ENCODE data around the gene SERINC3.
"Not testable (repeated sequence)": the region's sequence is repeated elsewhere in the genome, so short reads cannot be mapped to it uniquely, and the experiment has no call there.

Gene SERINC3

GRCh38 chr20:44475694-44476560, 45.9 kb downstream of the SERINC3 start, which contains the start of gene TTPAL:
Gene TTPAL, plus strand, starts transcription at chr20:44475874. Its CDS starts 4,126 bp downstream, at chr20:44480000.
- TF ChIP-seq SPI1 (IDR thresholded peaks at IDR 0.05; ENCODE audit: borderline replicate concordance, low read depth) (no peak), GABPA (IDR thresholded peaks at IDR 0.05; ENCODE audit: low read depth) (peak; percentile 75), POLR2AphosphoS5 (IDR thresholded peaks at IDR 0.05; ENCODE audit: low read depth) (peak; percentile 96)
- DNase-seq (ENCODE audit: low read depth in 1 of 2, low spot score in 1 of 2), result peak; percentile 75 to 84

GRCh38 chr20:44475372-44475693, 46.5 kb downstream of the SERINC3 start:
- TF ChIP-seq GABPA (IDR thresholded peaks at IDR 0.05; ENCODE audit: low read depth) (no peak), POLR2AphosphoS5 (IDR thresholded peaks at IDR 0.05; ENCODE audit: low read depth) (no peak), SPI1 (IDR thresholded peaks at IDR 0.05; ENCODE audit: borderline replicate concordance, low read depth) (no peak)
- TF ChIP-seq, protein P1, sequence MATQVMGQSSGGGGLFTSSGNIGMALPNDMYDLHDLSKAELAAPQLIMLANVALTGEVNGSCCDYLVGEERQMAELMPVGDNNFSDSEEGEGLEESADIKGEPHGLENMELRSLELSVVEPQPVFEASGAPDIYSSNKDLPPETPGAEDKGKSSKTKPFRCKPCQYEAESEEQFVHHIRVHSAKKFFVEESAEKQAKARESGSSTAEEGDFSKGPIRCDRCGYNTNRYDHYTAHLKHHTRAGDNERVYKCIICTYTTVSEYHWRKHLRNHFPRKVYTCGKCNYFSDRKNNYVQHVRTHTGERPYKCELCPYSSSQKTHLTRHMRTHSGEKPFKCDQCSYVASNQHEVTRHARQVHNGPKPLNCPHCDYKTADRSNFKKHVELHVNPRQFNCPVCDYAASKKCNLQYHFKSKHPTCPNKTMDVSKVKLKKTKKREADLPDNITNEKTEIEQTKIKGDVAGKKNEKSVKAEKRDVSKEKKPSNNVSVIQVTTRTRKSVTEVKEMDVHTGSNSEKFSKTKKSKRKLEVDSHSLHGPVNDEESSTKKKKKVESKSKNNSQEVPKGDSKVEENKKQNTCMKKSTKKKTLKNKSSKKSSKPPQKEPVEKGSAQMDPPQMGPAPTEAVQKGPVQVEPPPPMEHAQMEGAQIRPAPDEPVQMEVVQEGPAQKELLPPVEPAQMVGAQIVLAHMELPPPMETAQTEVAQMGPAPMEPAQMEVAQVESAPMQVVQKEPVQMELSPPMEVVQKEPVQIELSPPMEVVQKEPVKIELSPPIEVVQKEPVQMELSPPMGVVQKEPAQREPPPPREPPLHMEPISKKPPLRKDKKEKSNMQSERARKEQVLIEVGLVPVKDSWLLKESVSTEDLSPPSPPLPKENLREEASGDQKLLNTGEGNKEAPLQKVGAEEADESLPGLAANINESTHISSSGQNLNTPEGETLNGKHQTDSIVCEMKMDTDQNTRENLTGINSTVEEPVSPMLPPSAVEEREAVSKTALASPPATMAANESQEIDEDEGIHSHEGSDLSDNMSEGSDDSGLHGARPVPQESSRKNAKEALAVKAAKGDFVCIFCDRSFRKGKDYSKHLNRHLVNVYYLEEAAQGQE (IDR thresholded peaks at IDR 0.05; ENCODE audit: insufficient replicate concordance, low read depth), result no peak
- TF ChIP-seq, protein P2, sequence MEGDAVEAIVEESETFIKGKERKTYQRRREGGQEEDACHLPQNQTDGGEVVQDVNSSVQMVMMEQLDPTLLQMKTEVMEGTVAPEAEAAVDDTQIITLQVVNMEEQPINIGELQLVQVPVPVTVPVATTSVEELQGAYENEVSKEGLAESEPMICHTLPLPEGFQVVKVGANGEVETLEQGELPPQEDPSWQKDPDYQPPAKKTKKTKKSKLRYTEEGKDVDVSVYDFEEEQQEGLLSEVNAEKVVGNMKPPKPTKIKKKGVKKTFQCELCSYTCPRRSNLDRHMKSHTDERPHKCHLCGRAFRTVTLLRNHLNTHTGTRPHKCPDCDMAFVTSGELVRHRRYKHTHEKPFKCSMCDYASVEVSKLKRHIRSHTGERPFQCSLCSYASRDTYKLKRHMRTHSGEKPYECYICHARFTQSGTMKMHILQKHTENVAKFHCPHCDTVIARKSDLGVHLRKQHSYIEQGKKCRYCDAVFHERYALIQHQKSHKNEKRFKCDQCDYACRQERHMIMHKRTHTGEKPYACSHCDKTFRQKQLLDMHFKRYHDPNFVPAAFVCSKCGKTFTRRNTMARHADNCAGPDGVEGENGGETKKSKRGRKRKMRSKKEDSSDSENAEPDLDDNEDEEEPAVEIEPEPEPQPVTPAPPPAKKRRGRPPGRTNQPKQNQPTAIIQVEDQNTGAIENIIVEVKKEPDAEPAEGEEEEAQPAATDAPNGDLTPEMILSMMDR (IDR thresholded peaks at IDR 0.05; ENCODE audit: insufficient read depth, low read length), result no peak
- peak overlapping the region; percentile 78 for H3K27ac ChIP-seq (replicated peaks)
- DNase-seq (ENCODE audit: low read depth in 1 of 2, low spot score in 1 of 2), result no peak
- peak overlapping the region; percentile 82 for H3K4me3 ChIP-seq (replicated peaks; ENCODE audit: insufficient read depth, low read length)
- no peaks in the 10 kb centered on the region for H3K27me3 ChIP-seq (ENCODE audit: insufficient read depth, poor library complexity, severe bottlenecking)

More at GRCh38 chr20:44475694-44476560, 45.9 kb downstream of the SERINC3 start, which contains the start of gene TTPAL:
- Histone ChIP-seq H3K27ac (replicated peaks) (peak within 1 kb of the TSS; percentile 78), H3K4me3 (replicated peaks; ENCODE audit: insufficient read depth, low read length) (peak within 1 kb of the TSS; percentile 82), H3K27me3 (ENCODE audit: insufficient read depth, poor library complexity, severe bottlenecking) (no peaks in the 10 kb centered on the region)

DNA sequence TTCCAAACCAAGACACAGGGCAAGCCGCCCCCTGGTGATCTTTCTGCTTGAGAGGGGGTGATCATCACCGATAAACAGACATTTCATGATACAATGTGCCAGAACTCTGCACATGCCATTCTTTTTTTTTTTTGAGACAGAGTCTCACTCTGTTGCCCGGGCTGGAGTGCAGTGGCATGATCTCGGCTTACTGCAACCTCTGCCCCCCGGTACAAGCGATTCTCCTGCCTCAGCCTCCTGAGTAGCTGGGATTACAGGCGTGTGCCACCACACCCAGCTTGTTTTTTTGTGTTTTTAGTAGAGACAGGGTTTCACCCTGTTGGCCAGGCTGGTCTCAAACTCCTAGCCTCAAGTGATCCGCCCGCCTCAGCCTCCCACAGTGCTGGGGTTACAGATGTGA, 49.6 kb downstream of the SERINC3 start:
- not testable (repeated sequence) for DNase-seq (ENCODE audit: low read depth in 1 of 2, low spot score in 1 of 2); H3K27me3 ChIP-seq (ENCODE audit: insufficient read depth, poor library complexity, severe bottlenecking); H3K4me3 ChIP-seq (replicated peaks; ENCODE audit: insufficient read depth, low read length); H3K27ac ChIP-seq (replicated peaks)

DNA sequence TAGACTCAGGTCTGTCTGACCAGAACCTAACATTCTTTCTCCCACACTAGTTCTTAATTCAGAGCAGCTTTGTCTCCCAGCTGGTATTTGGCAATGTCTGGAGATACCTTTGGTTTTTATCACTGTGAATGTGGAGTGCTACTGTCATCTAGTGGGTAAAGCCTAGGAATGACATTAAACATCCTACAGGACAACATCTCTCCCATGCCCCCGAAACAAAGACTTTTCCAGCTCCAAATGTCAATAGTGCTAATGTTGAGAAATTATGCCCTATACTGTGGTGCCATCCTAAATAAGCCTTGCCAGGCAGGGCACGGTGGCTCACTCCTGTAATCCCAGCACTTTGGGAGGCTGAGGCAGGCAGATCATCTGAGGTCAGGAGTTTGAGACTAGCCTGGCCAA, 50.4 kb downstream of the SERINC3 start:
- H3K27ac ChIP-seq (replicated peaks), result no peak overlapping the region
- TF ChIP-seq, protein P1 (IDR thresholded peaks at IDR 0.05; ENCODE audit: insufficient replicate concordance, low read depth), result no peak
- TF ChIP-seq POLR2AphosphoS5 (IDR thresholded peaks at IDR 0.05; ENCODE audit: low read depth), result no peak
- no peak for TF ChIP-seq SPI1 (IDR thresholded peaks at IDR 0.05; ENCODE audit: borderline replicate concordance, low read depth)
- TF ChIP-seq GABPA (IDR thresholded peaks at IDR 0.05; ENCODE audit: low read depth), result no peak
- TF ChIP-seq, protein P2 (IDR thresholded peaks at IDR 0.05; ENCODE audit: insufficient read depth, low read length), result no peak
- H3K27me3 ChIP-seq (ENCODE audit: insufficient read depth, poor library complexity, severe bottlenecking), result no peaks in the 10 kb centered on the region
- DNase-seq (ENCODE audit: low read depth in 1 of 2, low spot score in 1 of 2), result no peak
- H3K4me3 ChIP-seq (replicated peaks; ENCODE audit: insufficient read depth, low read length), result no peak overlapping the region
